ENCODE data around the gene ADGRD2. TPM values are rescaled to one million over a fixed set of nuclear protein-coding genes. Genes with fewer than 3 reads are reported as not detected.

ADGRD2 gene
- total and polyA plus RNA-seq, 3 donors from 2014 or later = 0.31 to 1.5 (median 0.74) TPM

GRCh38 chr9:124522121-124523098 lies 72.2 kb downstream of the ADGRD2 start:
- H3K4me3 ChIP-seq = no peak overlapping the region
- 87 to 89% methylated on average over 7 of the region's 7 CpGs for WGBS, 2 donors
- no peaks in the 10 kb centered on the region for H3K27me3 ChIP-seq
- no peak overlapping the region for H3K27ac ChIP-seq
- no peak for TF ChIP-seq POLR2A (IDR thresholded peaks at IDR 0.05)
- TF ChIP-seq CTCF (IDR thresholded peaks at IDR 0.05) = no peak
- H3K9me3 ChIP-seq = no peaks in the 10 kb centered on the region
- no peaks in the 10 kb centered on the region for H3K36me3 ChIP-seq (ENCODE audit: low read depth, missing control alignments)
- no peak for DNase-seq
- no peaks in the 10 kb centered on the region for H3K4me1 ChIP-seq
- intact Hi-C loops (cut with DNase I; ENCODE audit: low total_unique reads) = no loop called here

- H3K27ac ChIP-seq = no peak overlapping the region
- no peaks in the 10 kb centered on the region for H3K27me3 ChIP-seq
- DNase-seq = no peak
- TF ChIP-seq CTCF (IDR thresholded peaks at IDR 0.05) (no peak), POLR2A (IDR thresholded peaks at IDR 0.05) (no peak)
- H3K4me1 ChIP-seq = peaks cover 4% of the 10 kb centered on the region
- no peaks in the 10 kb centered on the region for H3K36me3 ChIP-seq (ENCODE audit: low read depth, missing control alignments)
- H3K9me3 ChIP-seq = no peaks in the 10 kb centered on the region
- H3K4me3 ChIP-seq = no peak overlapping the region
- WGBS, 2 donors = 86 to 94% methylated on average over 2 of the region's 2 CpGs
- intact Hi-C loops (cut with DNase I; ENCODE audit: low total_unique reads) = no loop called here
Measured at GRCh38 chr9:124526174-124526573, 75.9 kb downstream of the ADGRD2 start.

GRCh38 chr9:124527781-124528180 lies 77.5 kb downstream of the ADGRD2 start:
- H3K4me1 ChIP-seq = peaks cover 4% of the 10 kb centered on the region
- no peaks in the 10 kb centered on the region for H3K9me3 ChIP-seq
- intact Hi-C loops (cut with DNase I; ENCODE audit: low total_unique reads) = no loop called here
- WGBS, 2 donors = 85 to 93% methylated on average over 3 of the region's 3 CpGs
- H3K36me3 ChIP-seq (ENCODE audit: low read depth, missing control alignments) = no peaks in the 10 kb centered on the region
- DNase-seq = no peak
- no peaks in the 10 kb centered on the region for H3K27me3 ChIP-seq
- TF ChIP-seq POLR2A (IDR thresholded peaks at IDR 0.05) (no peak), CTCF (IDR thresholded peaks at IDR 0.05) (no peak)
- H3K27ac ChIP-seq = no peak overlapping the region
- H3K4me3 ChIP-seq = no peak overlapping the region

Other genes starting within 250 kb of the ADGRD2 start
- gene NEK6, start 192.5 kb upstream of the ADGRD2 start, total RNA-seq = 10 to 100 TPM; 11.5 to 21.4 TPM
- gene NEK6, start 192.5 kb upstream of the ADGRD2 start, polyA plus RNA-seq (ENCODE audit: insufficient read depth, low read depth, low replicate concordance) = 21.5 TPM
- gene PSMB7, start 35.0 kb upstream of the ADGRD2 start, total RNA-seq = 100 to 1,000 TPM; 156 to 188 TPM
- gene PSMB7, start 35.0 kb upstream of the ADGRD2 start, polyA plus RNA-seq (ENCODE audit: insufficient read depth, low read depth, low replicate concordance) = 310 TPM
- gene NR5A1, start 56.9 kb downstream of the ADGRD2 start, total RNA-seq = 10 to 100 TPM; 43.5 to 65.2 TPM
- 28.7 TPM for gene NR5A1, start 56.9 kb downstream of the ADGRD2 start, polyA plus RNA-seq (ENCODE audit: insufficient read depth, low read depth, low replicate concordance)

Measured in testis (tissue), 3 donors.